Measurements from ENCODE around the gene RIIAD1. TPM values are rescaled to one million over a fixed set of nuclear protein-coding genes. Genes with fewer than 3 reads are reported as not detected.

The RIIAD1 gene
- total and polyA plus RNA-seq, 7 donors: 0.39 to 11.4 TPM; not detected in 5

GRCh38 chr1:151705753-151706463 lies 15.4 kb upstream of the RIIAD1 start:
- WGBS, 2 donors: 14 to 58% methylated on average over 11 of the region's 11 CpGs

GRCh38 chr1:151706464-151707415 lies 14.6 kb upstream of the RIIAD1 start:
- no peak for DNase-seq
- no peak for TF ChIP-seq POLR2AphosphoS5 (IDR thresholded peaks at IDR 0.05)
- TF ChIP-seq CTCF (IDR thresholded peaks at IDR 0.05): no peak
- TF ChIP-seq POLR2A (IDR thresholded peaks at IDR 0.05): no peak
- TF ChIP-seq EP300 (IDR thresholded peaks at IDR 0.05): no peak
- WGBS, 2 donors: 73 to 77% methylated on average over 21 of the region's 21 CpGs

More at GRCh38 chr1:151705753-151706463, 15.4 kb upstream of the RIIAD1 start:
- Histone ChIP-seq H3K4me3 (no peak overlapping the region), H3K9me3 (no peaks in the 10 kb centered on the region), H3K27ac (no peak overlapping the region), H3K4me1 (no peaks in the 10 kb centered on the region), H3K36me3 (peaks cover 0 to 12% (median 10%) of the 10 kb centered on the region in 4 donors), H3K27me3 (no peaks in the 10 kb centered on the region)
- DNase-seq: no peak
- TF ChIP-seq POLR2AphosphoS5 (IDR thresholded peaks at IDR 0.05) (no peak), CTCF (IDR thresholded peaks at IDR 0.05) (no peak)
- intact Hi-C loops (cut with DNase I): no loop called here

GRCh38 chr1:151707541-151708065 lies 13.7 kb upstream of the RIIAD1 start:
- no peaks in the 10 kb centered on the region for H3K9me3 ChIP-seq
- no peak for DNase-seq
- no peak for TF ChIP-seq POLR2A (IDR thresholded peaks at IDR 0.05)
- no peak for TF ChIP-seq POLR2AphosphoS5 (IDR thresholded peaks at IDR 0.05)
- no peak for TF ChIP-seq EP300 (IDR thresholded peaks at IDR 0.05)
- no peak for TF ChIP-seq CTCF (IDR thresholded peaks at IDR 0.05)
- H3K27ac ChIP-seq: no peak overlapping the region
- no peak overlapping the region for H3K4me3 ChIP-seq
- intact Hi-C loops (cut with DNase I): no loop called here
- no peaks in the 10 kb centered on the region for H3K4me1 ChIP-seq
- no peaks in the 10 kb centered on the region for H3K36me3 ChIP-seq
- peaks cover 0 to 3% (median 0%) of the 10 kb centered on the region in 3 donors for H3K27me3 ChIP-seq
- 94 to 96% methylated on average over 15 of the region's 15 CpGs for WGBS, 2 donors

More at GRCh38 chr1:151706464-151707415, 14.6 kb upstream of the RIIAD1 start:
- Histone ChIP-seq H3K4me1 (no peaks in the 10 kb centered on the region), H3K36me3 (peaks cover 0 to 4% (median 2%) of the 10 kb centered on the region in 4 donors), H3K27ac (no peak overlapping the region), H3K9me3 (no peaks in the 10 kb centered on the region), H3K4me3 (no peak overlapping the region), H3K27me3 (peaks cover 0 to 3% (median 0%) of the 10 kb centered on the region in 3 donors)
- intact Hi-C loops (cut with DNase I): no loop called here

GRCh38 chr1:151708891-151709290 lies 12.4 kb upstream of the RIIAD1 start:
- WGBS, 2 donors: 83 to 91% methylated on average over 15 of the region's 15 CpGs
- intact Hi-C loops (cut with DNase I): no loop called here
- H3K4me1 ChIP-seq: no peaks in the 10 kb centered on the region
- no peak overlapping the region for H3K4me3 ChIP-seq
- H3K27ac ChIP-seq: no peak overlapping the region
- no peaks in the 10 kb centered on the region for H3K9me3 ChIP-seq
- DNase-seq: no peak
- peaks cover 0 to 3% (median 0%) of the 10 kb centered on the region in 3 donors for H3K27me3 ChIP-seq
- no peaks in the 10 kb centered on the region for H3K36me3 ChIP-seq
- TF ChIP-seq POLR2AphosphoS5 (IDR thresholded peaks at IDR 0.05) (no peak), POLR2A (IDR thresholded peaks at IDR 0.05) (no peak), CTCF (IDR thresholded peaks at IDR 0.05) (no peak), EP300 (IDR thresholded peaks at IDR 0.05) (no peak)

All from sigmoid colon (tissue), 7 donors.